Neural progenitor cell (in vitro differentiated cells): Measurements from ENCODE around the gene CANT1.

Source experiments
- CTCF ChIP-seq: fragments of 200-600 bp; sonication (generic); IDR thresholded peaks from 2 replicates; pipeline ENCODE4 v1.5.1; 2017; ENCODE audit warnings: antibody characterized with exemption, mild to moderate bottlenecking
- EZH2 ChIP-seq: fragments of 200-600 bp; sonication (generic); IDR thresholded peaks from 2 replicates; pipeline ENCODE4 v1.6.1; 2017; ENCODE audit warnings: antibody characterized with exemption, mild to moderate bottlenecking, moderate library complexity

- TF ChIP-seq CTCF (no peak), EZH2 (no peak)
Observed at GRCh38 chr17:78951967-78952551, 57.5 kb downstream of the CANT1 start.
